Uterus (tissue), 4 donors: Measurements from ENCODE around the gene GRAMD1A. TPM values are rescaled to one million over a fixed set of nuclear protein-coding genes. Genes with fewer than 3 reads are reported as not detected.

Experiments
- DNase-seq, 2 donors: peaks; one replicate each; pipeline ENCODE4 v3.0.0-alpha.2; 2019 to 2020
- H3K27ac ChIP-seq, 2 donors: fragments of 200-600 bp; sonication (generic); 1 replicate in 1 of 2; 2 replicates in 1 of 2; pipeline ENCODE4 v1.5.1; 2016 to 2018
- H3K27me3 ChIP-seq, 2 donors: fragments of 200-600 bp; sonication (generic); one replicate each; pipeline ENCODE4 v1.5.1; 2018 to 2019; ENCODE audit warnings: control low read depth in 1 of 2
- H3K36me3 ChIP-seq, 2 donors: fragments of 200-600 bp; sonication (generic); one replicate each; pipeline ENCODE4 v1.5.1; 2019; ENCODE audit warnings: control low read depth in 1 of 2
- H3K4me1 ChIP-seq, 2 donors: fragments of 200-600 bp; sonication (generic); one replicate each; pipeline ENCODE4 v1.5.1; 2018 to 2019; ENCODE audit warnings: control low read depth in 1 of 2
- H3K4me3 ChIP-seq, 2 donors: fragments of 200-600 bp; sonication (generic); 1 replicate in 1 of 2; 2 replicates in 1 of 2; pipeline ENCODE4 v1.5.1; 2018 to 2019; ENCODE audit warnings: mild to moderate bottlenecking in 1 of 2
- H3K9me3 ChIP-seq, 2 donors: fragments of 200-600 bp; sonication (generic); one replicate each; pipeline ENCODE4 v1.5.1; 2019; ENCODE audit warnings: control low read depth in 1 of 2
- POLR2A ChIP-seq, 2 donors: fragments of 450-650 bp; IDR thresholded peaks; one replicate each; pipeline ENCODE4 v1.6.1; 2016; ENCODE audit warnings: antibody characterized with exemption in 2 of 2, mild to moderate bottlenecking in 1 of 2, moderate library complexity in 1 of 2
- intact Hi-C: fragments of 100-400 bp; cut with DNase I; formaldehyde crosslinking; loops from one replicate; pipeline ENCODE4 v1.15.1; 2023; ENCODE audit warnings: low total_unique reads
- total RNA-seq, 4 donors: library from RNA; depleted of rRNA in 3 of 4; stranded (reverse); fragments of >200 nt in 3 of 4; gene quantifications; one replicate each; pipeline versions ENCODE4 v1.1.0 to v1.2.4, GENCODE V29; 2014 to 2023
- TF ChIP-seq, protein P1 (sequence below), 4 experiments: fragments of 200-600 bp in 2 of 4; fragments of 450-650 bp in 2 of 4; sonication (generic) in 2 of 4; IDR thresholded peaks; one replicate each; pipeline ENCODE4 v1.5.1; 2016 to 2019; ENCODE audit warnings: antibody characterized with exemption in 4 of 4, mild to moderate bottlenecking in 2 of 4, moderate library complexity in 1 of 4
- donor health status: DM: yes; HTN: yes; CAD: no.

GRAMD1A gene
- total RNA-seq, 4 donors from 2014 or later: 40.0 to 89.8 (median 52.2) TPM

DNA sequence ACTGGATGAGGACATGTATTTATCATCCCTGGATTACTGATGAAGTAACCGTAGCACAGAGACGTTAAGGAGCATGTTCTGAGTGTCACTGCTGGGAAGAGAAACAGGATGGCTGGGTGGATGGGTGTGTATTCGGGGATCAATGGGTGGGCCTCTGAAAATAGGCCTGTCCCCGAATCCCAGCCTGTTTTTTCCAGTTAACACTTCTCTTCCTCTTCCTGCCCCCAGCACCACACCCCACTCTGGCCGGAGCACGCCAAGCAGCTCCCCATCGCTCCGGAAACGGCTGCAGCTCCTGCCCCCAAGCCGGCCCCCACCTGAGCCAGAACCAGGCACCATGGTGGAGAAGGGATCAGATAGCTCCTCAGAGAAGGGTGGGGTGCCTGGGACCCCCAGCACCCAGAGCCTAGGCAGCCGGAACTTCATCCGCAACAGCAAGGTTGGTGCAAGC, 8.8 kb downstream of the GRAMD1A start:
- TF ChIP-seq, protein P1, sequence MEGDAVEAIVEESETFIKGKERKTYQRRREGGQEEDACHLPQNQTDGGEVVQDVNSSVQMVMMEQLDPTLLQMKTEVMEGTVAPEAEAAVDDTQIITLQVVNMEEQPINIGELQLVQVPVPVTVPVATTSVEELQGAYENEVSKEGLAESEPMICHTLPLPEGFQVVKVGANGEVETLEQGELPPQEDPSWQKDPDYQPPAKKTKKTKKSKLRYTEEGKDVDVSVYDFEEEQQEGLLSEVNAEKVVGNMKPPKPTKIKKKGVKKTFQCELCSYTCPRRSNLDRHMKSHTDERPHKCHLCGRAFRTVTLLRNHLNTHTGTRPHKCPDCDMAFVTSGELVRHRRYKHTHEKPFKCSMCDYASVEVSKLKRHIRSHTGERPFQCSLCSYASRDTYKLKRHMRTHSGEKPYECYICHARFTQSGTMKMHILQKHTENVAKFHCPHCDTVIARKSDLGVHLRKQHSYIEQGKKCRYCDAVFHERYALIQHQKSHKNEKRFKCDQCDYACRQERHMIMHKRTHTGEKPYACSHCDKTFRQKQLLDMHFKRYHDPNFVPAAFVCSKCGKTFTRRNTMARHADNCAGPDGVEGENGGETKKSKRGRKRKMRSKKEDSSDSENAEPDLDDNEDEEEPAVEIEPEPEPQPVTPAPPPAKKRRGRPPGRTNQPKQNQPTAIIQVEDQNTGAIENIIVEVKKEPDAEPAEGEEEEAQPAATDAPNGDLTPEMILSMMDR (IDR thresholded peaks at IDR 0.05): no peak
- TF ChIP-seq POLR2A (IDR thresholded peaks at IDR 0.05): no peak
- intact Hi-C loops: no loop called here
- no peak overlapping the region for H3K4me3 ChIP-seq
- DNase-seq: peak in 1 of 2 donors; percentile 47
- H3K27me3 ChIP-seq: no peaks in the 10 kb centered on the region
- H3K4me1 ChIP-seq: peaks cover 0 to 8% of the 10 kb centered on the region in 2 donors
- no peaks in the 10 kb centered on the region for H3K36me3 ChIP-seq
- H3K9me3 ChIP-seq: no peaks in the 10 kb centered on the region
- peak overlapping the region in 1 of 2 donors; percentile 47 for H3K27ac ChIP-seq

DNA sequence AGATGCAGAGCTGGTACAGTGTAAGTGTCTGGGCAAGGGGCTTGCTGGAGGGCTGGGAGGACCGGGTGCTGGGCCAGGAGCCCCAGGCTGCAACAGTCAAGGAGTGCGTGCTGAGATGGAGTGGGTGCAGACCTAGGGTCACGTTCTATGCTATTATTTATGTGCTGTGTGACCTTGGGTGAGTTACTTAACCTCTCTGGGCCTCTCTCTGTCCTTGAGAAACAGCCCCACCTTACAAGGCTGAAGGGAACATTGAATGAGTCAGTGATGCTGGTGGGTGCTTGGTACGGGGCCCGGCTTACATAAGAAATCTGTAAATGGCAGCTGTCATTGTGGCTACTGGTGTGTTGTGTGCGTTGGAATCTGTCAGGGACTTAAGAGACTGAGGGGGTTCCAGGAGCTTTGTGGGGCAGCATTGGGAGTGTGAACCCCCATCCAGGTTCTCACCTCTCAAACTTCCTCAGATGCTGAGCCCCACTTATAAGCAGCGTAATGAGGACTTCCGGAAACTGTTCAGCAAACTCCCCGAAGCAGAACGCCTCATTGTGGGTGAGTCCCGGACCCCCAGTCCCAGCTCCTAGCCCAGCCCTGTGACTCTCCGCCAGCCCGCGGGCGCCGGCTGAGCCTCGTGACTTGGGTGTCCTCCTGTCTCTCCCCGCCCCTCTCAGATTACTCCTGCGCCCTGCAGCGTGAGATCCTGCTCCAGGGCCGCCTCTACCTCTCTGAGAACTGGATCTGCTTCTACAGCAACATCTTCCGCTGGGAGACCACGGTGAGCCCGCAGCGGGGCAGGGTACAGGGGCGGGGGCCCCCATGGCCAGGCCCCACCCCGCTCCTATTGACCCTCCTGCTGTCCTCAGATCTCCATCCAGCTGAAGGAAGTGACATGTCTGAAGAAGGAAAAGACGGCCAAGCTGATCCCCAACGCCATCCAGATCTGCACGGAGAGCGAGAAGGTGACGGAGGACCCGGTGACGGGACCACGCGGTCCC, 9.6 kb downstream of the GRAMD1A start:
- Histone ChIP-seq H3K4me3 (no peak overlapping the region), H3K9me3 (no peaks in the 10 kb centered on the region), H3K27me3 (no peaks in the 10 kb centered on the region), H3K36me3 (no peaks in the 10 kb centered on the region), H3K4me1 (peaks cover 0 to 8% of the 10 kb centered on the region in 2 donors), H3K27ac (no peak overlapping the region)
- DNase-seq: no peak
- intact Hi-C loops: no loop called here
- TF ChIP-seq, protein P1 (IDR thresholded peaks at IDR 0.05): no peak
- no peak for TF ChIP-seq POLR2A (IDR thresholded peaks at IDR 0.05)

DNA sequence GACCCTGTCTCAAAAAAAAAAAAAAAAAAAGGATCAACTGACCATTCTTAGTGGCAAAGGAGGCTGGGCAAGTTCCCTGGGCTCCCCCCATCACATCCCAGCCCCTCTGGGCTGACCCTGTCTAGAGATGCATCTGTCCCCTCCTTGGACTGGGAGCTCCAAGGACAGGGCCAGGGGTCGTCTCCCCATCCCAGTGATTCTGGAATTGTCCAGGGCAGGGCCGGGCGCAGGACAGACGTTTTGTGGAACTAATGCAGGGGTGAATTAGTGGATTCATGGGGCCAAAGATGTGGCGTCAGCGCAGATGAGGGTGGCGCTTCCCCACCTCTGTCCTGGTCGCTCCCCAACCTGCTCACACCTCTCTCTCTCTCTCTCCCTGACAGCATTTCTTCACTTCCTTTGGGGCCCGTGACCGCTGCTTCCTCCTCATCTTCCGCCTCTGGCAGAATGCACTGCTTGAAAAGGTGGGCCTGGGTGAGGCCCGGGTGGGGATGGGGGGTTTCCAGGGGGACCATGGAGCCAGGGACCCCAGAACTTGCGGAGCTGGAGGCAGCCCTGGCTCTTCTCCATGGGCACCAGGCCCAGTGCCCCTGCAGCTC, 11.1 kb downstream of the GRAMD1A start:
- TF ChIP-seq, protein P1 (IDR thresholded peaks at IDR 0.05): no peak
- no peak for TF ChIP-seq POLR2A (IDR thresholded peaks at IDR 0.05)
- Histone ChIP-seq H3K9me3 (no peaks in the 10 kb centered on the region), H3K4me1 (peaks cover 0 to 8% of the 10 kb centered on the region in 2 donors), H3K27ac (no peak overlapping the region), H3K27me3 (no peaks in the 10 kb centered on the region), H3K36me3 (no peaks in the 10 kb centered on the region), H3K4me3 (no peak overlapping the region)
- intact Hi-C loops: no loop called here
- DNase-seq: no peak

DNA sequence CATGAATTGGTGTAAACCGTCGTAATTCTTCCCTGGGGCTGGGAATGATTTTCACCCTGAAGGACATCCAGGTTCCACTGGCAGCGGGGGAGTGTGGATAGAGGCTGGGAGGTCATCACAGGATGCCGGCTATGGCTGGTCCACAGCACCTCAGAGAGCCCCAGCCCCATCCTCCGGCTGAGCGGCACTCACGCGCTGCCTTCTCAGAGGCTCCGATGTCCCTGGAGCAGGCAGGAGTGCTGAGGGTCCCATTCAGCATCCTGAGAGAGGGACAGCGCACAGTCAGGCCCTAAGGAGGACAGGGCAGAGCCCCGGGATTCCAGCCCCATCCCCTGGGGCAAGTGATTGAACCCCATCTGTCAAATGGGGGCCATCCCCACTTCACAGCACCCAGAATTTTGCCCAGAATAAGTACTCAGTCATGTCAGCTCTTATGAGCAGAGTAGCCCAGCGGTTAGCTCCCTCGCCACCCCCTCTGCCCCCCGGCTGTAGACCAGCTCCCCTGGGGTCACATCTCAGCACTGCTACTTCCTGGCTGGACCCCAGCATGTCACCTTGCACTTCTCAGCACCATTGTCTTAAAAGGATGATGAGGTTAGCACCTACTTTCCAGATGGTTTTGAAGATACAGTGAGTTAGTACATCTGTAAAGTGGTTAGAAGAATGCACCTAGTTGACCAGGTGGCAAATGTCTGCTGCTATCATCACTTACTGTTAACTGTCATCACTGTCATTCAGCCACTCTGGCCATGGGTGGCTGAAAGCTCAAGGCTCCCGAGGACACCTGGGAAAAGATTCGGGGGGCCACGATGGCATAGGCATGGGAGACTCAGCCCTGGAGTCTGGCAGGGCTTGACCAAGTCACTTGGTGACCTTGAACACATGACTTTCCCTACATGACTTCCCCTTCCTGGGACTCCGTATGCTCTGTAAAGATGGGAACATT, 11.9 kb downstream of the GRAMD1A start:
- DNase-seq: no peak
- intact Hi-C loops: loop anchor here (2.0 kb wide), 1 partner anchor 45 kb away; no protein-coding TSS in a partner anchor
- no peaks in the 10 kb centered on the region for H3K9me3 ChIP-seq
- H3K36me3 ChIP-seq: no peaks in the 10 kb centered on the region
- TF ChIP-seq POLR2A (IDR thresholded peaks at IDR 0.05): no peak
- TF ChIP-seq, protein P1 (IDR thresholded peaks at IDR 0.05): no peak
- peaks cover 0 to 8% of the 10 kb centered on the region in 2 donors for H3K4me1 ChIP-seq
- H3K27me3 ChIP-seq: no peaks in the 10 kb centered on the region
- no peak overlapping the region for H3K4me3 ChIP-seq
- no peak overlapping the region for H3K27ac ChIP-seq
